Erythroblast (primary cell): ENCODE data around the gene SLC17A3.

ENCODE experiments used
- GATA1 ChIP-seq: IDR thresholded peaks from 2 replicates; pipeline ENCODE4 v1.6.1; 2011; ENCODE audit warnings: low read depth, mild to moderate bottlenecking, control low read depth, low read length, moderate library complexity
- POLR2A ChIP-seq: IDR thresholded peaks from 2 replicates; pipeline ENCODE4 v1.6.1; 2011; ENCODE audit warnings: mild to moderate bottlenecking, low read length

- TF ChIP-seq POLR2A (no peak), GATA1 (no peak)
Observed at GRCh38 chr6:25902071-25902470, 28.0 kb upstream of the SLC17A3 start.
